Measurements from ENCODE around the gene CR1L. TPM values are rescaled to one million over a fixed set of nuclear protein-coding genes. Genes with fewer than 3 reads are reported as not detected.

CR1L gene
- total RNA-seq, 3 donors from 2014 or later (not counting 1 experiment from before 2014, with no cell fraction given): 0.98 TPM; not detected in 2

- intact Hi-C loops (cut with micrococcal nuclease): no loop called here
- Mint-ChIP-seq H3K27ac (no peak overlapping the region), H3K9me3 (no peaks in the 10 kb centered on the region), H3K36me3 (no peaks in the 10 kb centered on the region), H3K27me3 (ENCODE audit: low read depth in 2 of 2) (peaks cover 52 to 64% of the 10 kb centered on the region in 2 donors), H3K4me3 (no peak overlapping the region), H3K4me1 (no peaks in the 10 kb centered on the region)
- Histone ChIP-seq H3K36me3 (ENCODE audit: control insufficient read depth, insufficient read depth, low read length) (no peaks in the 10 kb centered on the region), H3K4me1 (ENCODE audit: control insufficient read depth, insufficient read depth, low read length) (no peaks in the 10 kb centered on the region), H3K27ac (ENCODE audit: low read length) (no peak overlapping the region), H3K9me3 (ENCODE audit: control insufficient read depth, insufficient read depth, low read length) (no peaks in the 10 kb centered on the region), H3K4me3 (ENCODE audit: low read length) (no peak overlapping the region), H3K27me3 (ENCODE audit: control insufficient read depth, insufficient read depth, low read length) (peaks cover 5% of the 10 kb centered on the region)
- DNase-seq (no peak), ATAC-seq (no peak)
- 83% methylated on average over 3 of the region's 3 CpGs for WGBS (ENCODE audit: insufficient coverage)
- no peak for TF ChIP-seq CTCF (IDR thresholded peaks at IDR 0.05)
Observed at GRCh38 chr1:207670192-207670591, 25.3 kb downstream of the CR1L start.

- Histone ChIP-seq H3K4me1 (ENCODE audit: control insufficient read depth, insufficient read depth, low read length) (no peaks in the 10 kb centered on the region), H3K36me3 (ENCODE audit: control insufficient read depth, insufficient read depth, low read length) (no peaks in the 10 kb centered on the region), H3K27ac (ENCODE audit: low read length) (no peak overlapping the region), H3K9me3 (ENCODE audit: control insufficient read depth, insufficient read depth, low read length) (no peaks in the 10 kb centered on the region), H3K27me3 (ENCODE audit: control insufficient read depth, insufficient read depth, low read length) (peaks cover 5% of the 10 kb centered on the region), H3K4me3 (ENCODE audit: low read length) (no peak overlapping the region)
- ATAC-seq: no peak
- Mint-ChIP-seq H3K36me3 (no peaks in the 10 kb centered on the region), H3K4me3 (no peak overlapping the region), H3K27me3 (ENCODE audit: low read depth in 2 of 2) (peaks cover 55 to 61% of the 10 kb centered on the region in 2 donors), H3K9me3 (no peaks in the 10 kb centered on the region), H3K27ac (no peak overlapping the region), H3K4me1 (no peaks in the 10 kb centered on the region)
- TF ChIP-seq CTCF (IDR thresholded peaks at IDR 0.05): no peak
- intact Hi-C loops (cut with micrococcal nuclease): no loop called here
- no peak for DNase-seq
- WGBS (ENCODE audit: insufficient coverage): 6% methylated on average over 3 of the region's 3 CpGs
Observed at GRCh38 chr1:207670997-207671396, 26.1 kb downstream of the CR1L start.

- peaks cover 42 to 48% of the 10 kb centered on the region in 2 donors for H3K27me3 Mint-ChIP-seq (ENCODE audit: low read depth in 2 of 2)
- no peaks in the 10 kb centered on the region for H3K4me1 Mint-ChIP-seq
- DNase-seq: peak in 1 of 2 donors; percentile 38
Observed at GRCh38 chr1:207672522-207673130, 27.7 kb downstream of the CR1L start.

More at GRCh38 chr1:207672522-207673130, 27.7 kb downstream of the CR1L start:
- 33% methylated on average over 4 of the region's 5 CpGs for WGBS (ENCODE audit: insufficient coverage)
- Mint-ChIP-seq H3K27ac (no peak overlapping the region), H3K9me3 (no peaks in the 10 kb centered on the region), H3K36me3 (no peaks in the 10 kb centered on the region), H3K4me3 (no peak overlapping the region)
- TF ChIP-seq CTCF (IDR thresholded peaks at IDR 0.05): no peak
- no peaks in the 10 kb centered on the region for H3K4me1 ChIP-seq (ENCODE audit: control insufficient read depth, insufficient read depth, low read length)
- intact Hi-C loops (cut with micrococcal nuclease): no loop called here
- H3K9me3 ChIP-seq (ENCODE audit: control insufficient read depth, insufficient read depth, low read length): no peaks in the 10 kb centered on the region
- no peak for ATAC-seq
- H3K4me3 ChIP-seq (ENCODE audit: low read length): no peak overlapping the region
- H3K27ac ChIP-seq (ENCODE audit: low read length): no peak overlapping the region
- H3K36me3 ChIP-seq (ENCODE audit: control insufficient read depth, insufficient read depth, low read length): no peaks in the 10 kb centered on the region
- H3K27me3 ChIP-seq (ENCODE audit: control insufficient read depth, insufficient read depth, low read length): peaks cover 5% of the 10 kb centered on the region
